Urinary bladder (tissue), 4 donors: ENCODE results near the gene STX10. TPM values are rescaled to one million over a fixed set of nuclear protein-coding genes. Genes with fewer than 3 reads are reported as not detected.
A peak's percentile ranks its signal among the peaks of the same experiment; 100 is the strongest.
"Not testable (repeated sequence)": the region's sequence is repeated elsewhere in the genome, so short reads cannot be mapped to it uniquely, and the experiment has no call there.

ENCODE experiments used
- DNase-seq: peaks from one replicate; pipeline ENCODE4 v3.0.0-alpha.2; 2015; ENCODE audit errors: extremely low spot score
- H3K27ac ChIP-seq: one replicate; pipeline ENCODE4 v1.5.1; 2013; ENCODE audit warnings: low read depth, mild to moderate bottlenecking, moderate library complexity
- H3K36me3 ChIP-seq: one replicate; pipeline ENCODE4 v1.6.1; 2013; ENCODE audit warnings: mild to moderate bottlenecking, moderate library complexity; ENCODE audit not compliant: insufficient read depth
- H3K4me1 ChIP-seq: one replicate; pipeline ENCODE4 v1.6.1; 2013; ENCODE audit warnings: mild to moderate bottlenecking, moderate library complexity; ENCODE audit not compliant: insufficient read depth
- H3K4me3 ChIP-seq: one replicate; pipeline ENCODE4 v1.5.1; 2013; ENCODE audit warnings: low read depth, low read length
- WGBS: extraction: QIAGEN DNeasy Blood & Tissue Kit; methylation state at CpG from one replicate; pipeline ENCODE4 v1.1.7; 2013; 5-methylcytosine and 5-hydroxymethylcytosine counted together
- polyA plus RNA-seq: library from polyadenylated mRNA; stranded (reverse); fragments of 200-250 nt; gene quantifications from one replicate; pipeline ENCODE4 v1.2.3, GENCODE V29; 2013
- total RNA-seq: library from RNA; depleted of rRNA; stranded (reverse); fragments of >200 nt; gene quantifications from one replicate; pipeline ENCODE4 v1.2.3, GENCODE V29; 2014
- donor health status: healthy with polysubstance abuse.
- donor health status: healthy.

Gene STX10
- total and polyA plus RNA-seq, 2 donors, result 26.4 to 76.1 TPM

DNA sequence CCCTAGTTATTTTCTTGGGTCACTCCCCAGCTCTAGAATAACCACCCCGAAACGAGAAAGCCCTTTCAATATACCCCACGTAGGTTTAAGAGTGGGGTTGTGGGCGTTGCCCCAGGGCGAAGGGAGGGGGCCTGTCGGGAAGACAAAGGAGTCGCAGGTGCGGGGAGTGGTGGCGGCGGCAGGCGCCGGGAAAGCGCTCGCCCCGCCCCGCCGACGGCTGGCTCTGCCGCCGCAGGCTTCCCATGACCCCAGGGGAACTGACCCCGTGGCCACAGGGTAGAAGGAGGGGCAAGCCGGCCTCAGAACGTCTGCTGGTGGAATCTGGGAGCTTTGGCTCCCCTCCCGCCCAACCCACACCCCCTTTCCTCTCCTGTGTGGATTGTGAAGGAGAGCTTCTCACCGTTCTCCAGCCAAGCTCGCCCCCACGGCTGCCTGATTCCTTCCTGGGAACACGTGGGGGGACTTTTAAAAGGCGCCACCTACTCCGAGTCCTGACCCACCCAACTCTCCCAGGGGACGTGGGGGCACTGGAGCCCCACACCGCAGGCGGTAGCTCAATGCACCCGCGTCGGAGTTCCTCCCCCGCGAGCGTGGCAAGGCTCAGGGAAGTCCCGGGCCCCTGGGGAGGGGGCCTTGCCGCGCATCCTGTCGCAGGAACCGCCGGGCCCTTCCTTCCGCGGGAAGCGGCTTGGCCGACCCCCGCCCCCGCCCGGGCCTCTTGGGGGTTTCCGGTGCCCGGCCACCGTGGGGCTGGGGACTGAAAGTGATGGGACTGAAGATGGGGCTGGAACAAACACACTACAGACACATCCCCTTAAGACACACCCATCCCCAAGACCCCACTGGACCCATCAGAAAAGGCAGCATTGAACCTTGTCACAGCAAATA, 5.5 kb upstream of the STX10 start:
- WGBS, result 13% methylated on average over 55 of the region's 55 CpGs
- no peaks in the 10 kb centered on the region for H3K36me3 ChIP-seq
- peak overlapping the region; percentile 91 for H3K27ac ChIP-seq
- peak; percentile 40 for DNase-seq
- H3K4me1 ChIP-seq, result no peaks in the 10 kb centered on the region
- H3K4me3 ChIP-seq, result peak overlapping the region; percentile 28

- H3K27ac ChIP-seq, result peak overlapping the region; percentile 91
- peak; percentile 59 for DNase-seq
- peak overlapping the region; percentile 28 for H3K4me3 ChIP-seq
- no peaks in the 10 kb centered on the region for H3K36me3 ChIP-seq
- no peaks in the 10 kb centered on the region for H3K4me1 ChIP-seq
- WGBS, result 7% methylated on average over 24 of the region's 24 CpGs
Observed at GRCh38 chr19:13154911-13155471, 4.8 kb upstream of the STX10 start.

DNA sequence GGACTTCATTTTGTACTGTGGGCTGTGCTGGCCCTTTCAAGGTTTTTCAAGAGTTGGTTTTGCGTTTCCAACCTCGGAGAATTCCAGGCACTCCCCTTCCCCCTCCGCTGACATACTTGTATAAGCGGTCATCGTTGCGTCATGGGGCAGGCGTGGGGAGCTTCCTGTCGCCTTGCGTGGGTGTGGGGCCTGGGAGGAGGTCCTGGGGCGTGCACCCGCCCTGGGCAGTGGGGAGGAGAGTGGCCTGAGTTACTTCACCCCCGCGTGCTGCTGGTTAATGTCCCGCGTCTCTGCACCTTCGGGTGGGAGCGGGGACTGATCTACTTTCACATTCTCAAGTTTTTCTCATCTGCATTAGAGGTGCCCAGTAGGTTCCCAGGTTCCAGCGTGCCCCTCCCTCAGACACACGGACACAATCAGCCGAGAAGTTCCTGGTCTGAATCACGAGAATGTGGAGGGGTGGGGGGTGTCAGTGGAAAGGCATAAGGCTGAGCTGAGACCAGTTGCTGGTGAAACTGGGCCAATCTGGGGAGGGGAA, 4.1 kb upstream of the STX10 start:
- H3K4me3 ChIP-seq, result peak overlapping the region; percentile 83
- H3K36me3 ChIP-seq, result no peaks in the 10 kb centered on the region
- under 1% methylated on average over 21 of the region's 21 CpGs for WGBS
- DNase-seq, result peak; percentile 72
- H3K27ac ChIP-seq, result peak overlapping the region; percentile 97
- peaks cover 1% of the 10 kb centered on the region for H3K4me1 ChIP-seq

DNA sequence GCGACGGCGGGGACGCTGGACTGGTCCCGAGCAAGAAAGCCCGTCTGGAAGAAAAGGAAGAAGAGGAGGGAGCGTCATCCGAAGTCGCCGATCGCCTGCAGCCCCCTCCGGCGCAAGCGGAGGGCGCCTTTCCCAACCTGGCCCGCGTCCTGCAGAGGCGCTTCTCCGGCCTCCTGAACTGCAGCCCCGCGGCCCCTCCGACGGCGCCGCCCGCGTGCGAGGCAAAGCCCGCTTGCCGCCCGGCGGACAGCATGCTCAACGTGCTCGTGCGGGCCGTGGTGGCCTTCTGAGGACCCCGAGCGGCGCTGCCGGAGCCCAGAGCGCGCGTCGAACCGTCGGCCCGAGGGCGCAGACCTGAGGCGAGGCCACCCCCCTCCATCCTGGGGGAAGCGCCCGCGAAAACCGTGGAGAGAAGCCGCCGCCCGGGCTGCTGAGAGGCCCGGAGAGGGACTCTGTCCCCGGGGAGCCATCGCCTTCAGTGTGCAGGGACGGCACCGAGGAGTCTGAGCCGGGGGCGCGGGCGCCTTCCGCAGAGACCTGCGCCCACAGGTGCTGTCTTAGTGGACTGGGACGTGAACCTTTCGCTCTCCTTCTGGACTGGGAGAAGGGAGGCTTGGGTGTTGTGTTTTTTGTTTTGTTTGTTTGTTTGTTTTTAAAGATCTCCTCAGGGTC, 3.5 kb upstream of the STX10 start:
- Histone ChIP-seq H3K4me1 (peaks cover 2% of the 10 kb centered on the region), H3K36me3 (no peaks in the 10 kb centered on the region), H3K27ac (peak overlapping the region; percentile 97), H3K4me3 (peak overlapping the region; percentile 83)
- no peak for DNase-seq
- under 1% methylated on average over 69 of the region's 69 CpGs for WGBS

DNA sequence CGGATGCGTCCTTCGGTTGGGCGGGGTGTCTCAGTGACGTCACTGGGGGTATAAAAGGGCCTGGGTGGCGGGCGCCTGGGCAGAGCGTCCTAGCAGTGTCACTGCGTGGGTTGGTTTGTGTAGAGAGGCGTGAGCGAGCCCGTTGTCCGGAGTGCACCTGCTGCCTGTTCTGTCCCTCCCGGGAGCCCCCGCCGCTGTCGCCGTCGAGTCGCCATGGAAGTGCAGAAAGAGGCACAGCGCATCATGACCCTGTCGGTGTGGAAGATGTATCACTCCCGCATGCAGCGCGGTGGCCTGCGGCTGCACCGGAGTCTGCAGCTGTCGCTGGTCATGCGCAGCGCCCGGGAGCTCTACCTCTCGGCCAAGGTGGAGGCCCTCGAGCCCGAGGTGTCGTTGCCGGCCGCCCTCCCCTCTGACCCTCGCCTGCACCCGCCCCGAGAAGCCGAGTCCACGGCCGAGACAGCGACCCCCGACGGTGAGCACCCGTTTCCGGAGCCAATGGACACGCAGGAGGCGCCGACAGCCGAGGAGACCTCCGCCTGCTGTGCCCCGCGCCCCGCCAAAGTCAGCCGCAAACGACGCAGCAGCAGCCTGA, 2.9 kb upstream of the STX10 start:
- H3K27ac ChIP-seq, result peak overlapping the region; percentile 97
- peak; percentile 96 for DNase-seq
- H3K36me3 ChIP-seq, result no peaks in the 10 kb centered on the region
- peak overlapping the region; percentile 83 for H3K4me3 ChIP-seq
- WGBS, result under 1% methylated on average over 59 of the region's 59 CpGs
- peaks cover 2% of the 10 kb centered on the region for H3K4me1 ChIP-seq

DNA sequence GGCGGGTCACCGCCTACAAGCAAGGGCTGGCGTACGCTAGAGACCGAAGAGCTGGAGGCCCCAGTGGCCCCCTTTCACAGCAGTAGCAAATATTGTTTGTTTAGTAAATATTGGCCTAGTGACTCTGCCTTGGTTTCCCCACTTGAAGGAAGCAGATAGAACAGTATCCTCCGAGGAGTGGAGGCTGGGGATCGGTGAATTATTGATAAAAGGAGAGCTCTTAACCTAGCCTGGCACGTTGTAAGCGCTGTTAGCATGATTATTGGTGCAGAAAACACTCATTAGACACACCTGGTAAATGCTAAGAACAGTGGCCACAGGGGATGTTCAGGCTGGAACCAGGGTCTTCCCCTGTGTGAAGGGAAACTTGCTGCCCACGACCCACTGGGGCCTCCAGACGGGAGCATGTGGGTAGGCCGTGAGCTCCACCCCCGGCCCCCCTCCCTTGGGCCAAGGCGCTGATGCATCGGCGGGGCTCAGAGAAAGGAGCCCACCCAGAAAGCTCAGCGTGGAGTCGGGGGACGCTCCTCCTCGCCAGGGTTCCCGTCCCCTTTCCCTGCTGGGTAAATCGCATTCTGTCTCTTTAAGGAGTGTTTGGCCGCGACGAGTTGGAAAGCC, 2.3 kb upstream of the STX10 start:
- H3K36me3 ChIP-seq, result no peaks in the 10 kb centered on the region
- peak overlapping the region; percentile 83 for H3K4me3 ChIP-seq
- peak overlapping the region; percentile 90 for H3K27ac ChIP-seq
- under 1% methylated on average over 25 of the region's 25 CpGs for WGBS
- peaks cover 2% of the 10 kb centered on the region for H3K4me1 ChIP-seq
- DNase-seq, result no peak

DNA sequence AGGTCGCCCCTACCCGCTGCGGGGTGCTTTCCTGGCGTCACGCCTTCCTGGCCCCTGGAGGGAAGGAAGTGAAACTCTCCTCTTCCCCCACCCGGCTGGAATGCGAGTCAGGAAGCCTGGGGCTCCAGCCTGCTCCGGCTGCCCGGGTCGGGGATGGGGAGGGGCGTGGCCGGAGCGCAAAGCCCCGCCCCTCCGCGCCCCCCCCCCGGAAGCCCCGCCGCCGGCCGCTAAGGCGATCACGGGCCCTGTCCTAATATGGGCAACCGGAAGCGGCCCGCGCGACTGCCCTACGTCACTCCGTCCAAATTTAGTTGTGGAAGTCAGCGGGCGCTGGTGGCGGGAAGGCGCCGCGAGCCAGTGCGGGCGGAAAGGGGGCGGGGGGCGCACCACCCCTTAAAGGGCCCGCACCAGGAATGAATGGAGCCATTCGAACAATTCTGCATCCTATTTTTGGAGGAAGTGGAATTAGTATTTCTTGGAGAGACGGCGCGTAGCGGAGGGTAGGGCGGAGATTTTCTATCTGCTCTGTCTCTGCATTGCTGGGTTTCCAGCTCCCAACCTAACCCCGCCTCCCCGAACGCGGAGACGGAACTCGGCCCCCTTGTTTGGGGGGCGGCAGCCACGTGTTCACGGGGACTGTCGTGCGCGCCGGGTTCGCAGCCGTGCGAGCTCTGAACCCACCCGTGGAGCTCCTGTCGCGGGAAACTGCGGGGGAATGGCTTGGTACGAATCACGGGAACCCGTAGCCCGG, 1.6 kb upstream of the STX10 start:
- WGBS, result under 1% methylated on average over 71 of the region's 71 CpGs
- H3K4me3 ChIP-seq, result peak overlapping the region; percentile 83
- peaks cover 2% of the 10 kb centered on the region for H3K4me1 ChIP-seq
- peak; percentile 93 for DNase-seq
- no peaks in the 10 kb centered on the region for H3K36me3 ChIP-seq
- H3K27ac ChIP-seq, result peak overlapping the region; percentile 98

- WGBS, result under 1% methylated on average over 34 of the region's 34 CpGs
- DNase-seq, result no peak
- H3K4me1 ChIP-seq, result peaks cover 2% of the 10 kb centered on the region
- H3K27ac ChIP-seq, result peak overlapping the region; percentile 98
- H3K4me3 ChIP-seq, result peak overlapping the region; percentile 57
- H3K36me3 ChIP-seq, result no peaks in the 10 kb centered on the region
Observed at GRCh38 chr19:13150931-13151604, 893 bp upstream of the STX10 start.

DNA sequence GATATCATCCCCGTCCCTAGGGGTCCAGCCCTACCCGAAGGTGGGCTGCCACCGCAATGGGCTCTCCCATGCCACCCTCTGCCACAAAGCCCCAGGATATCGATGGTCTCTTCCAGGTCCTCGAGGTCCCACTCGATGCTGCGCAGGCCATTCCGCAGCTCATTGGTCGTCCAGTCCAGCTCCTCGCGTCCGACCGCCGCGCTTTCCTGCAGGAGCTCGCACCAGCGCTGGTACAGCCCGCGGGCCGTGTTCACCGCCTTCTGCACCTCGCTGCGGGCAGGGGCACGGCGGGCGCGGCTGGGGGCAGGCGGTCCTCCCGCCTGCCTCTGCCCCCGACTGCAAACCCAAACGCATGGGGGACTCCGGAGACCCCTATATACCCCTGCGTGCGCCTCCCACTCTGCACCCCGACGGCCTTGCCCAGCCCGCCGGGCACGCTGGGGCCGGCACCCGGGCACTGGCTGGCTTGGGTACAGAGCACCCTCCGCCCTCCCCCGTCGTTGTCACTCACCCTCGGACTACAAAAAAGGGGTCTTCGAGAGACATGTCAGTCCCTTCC, 468 bp downstream of the STX10 start:
- DNase-seq, result no peak
- whole genome bisulfite sequencing, result under 1% methylated on average over 46 of the region's 46 CpGs
- Histone ChIP-seq H3K27ac (no peak overlapping the region), H3K36me3 (no peaks in the 10 kb centered on the region), H3K4me3 (peak overlapping the region; percentile 57), H3K4me1 (peaks cover 2% of the 10 kb centered on the region)

GRCh38 chr19:13149173-13149627, 975 bp downstream of the STX10 start:
- peak overlapping the region; percentile 57 for H3K4me3 ChIP-seq
- H3K27ac ChIP-seq, DNase-seq, H3K4me1 ChIP-seq, H3K36me3 ChIP-seq: not testable (repeated sequence)
- 35% methylated on average over 17 of the region's 17 CpGs for WGBS

DNA sequence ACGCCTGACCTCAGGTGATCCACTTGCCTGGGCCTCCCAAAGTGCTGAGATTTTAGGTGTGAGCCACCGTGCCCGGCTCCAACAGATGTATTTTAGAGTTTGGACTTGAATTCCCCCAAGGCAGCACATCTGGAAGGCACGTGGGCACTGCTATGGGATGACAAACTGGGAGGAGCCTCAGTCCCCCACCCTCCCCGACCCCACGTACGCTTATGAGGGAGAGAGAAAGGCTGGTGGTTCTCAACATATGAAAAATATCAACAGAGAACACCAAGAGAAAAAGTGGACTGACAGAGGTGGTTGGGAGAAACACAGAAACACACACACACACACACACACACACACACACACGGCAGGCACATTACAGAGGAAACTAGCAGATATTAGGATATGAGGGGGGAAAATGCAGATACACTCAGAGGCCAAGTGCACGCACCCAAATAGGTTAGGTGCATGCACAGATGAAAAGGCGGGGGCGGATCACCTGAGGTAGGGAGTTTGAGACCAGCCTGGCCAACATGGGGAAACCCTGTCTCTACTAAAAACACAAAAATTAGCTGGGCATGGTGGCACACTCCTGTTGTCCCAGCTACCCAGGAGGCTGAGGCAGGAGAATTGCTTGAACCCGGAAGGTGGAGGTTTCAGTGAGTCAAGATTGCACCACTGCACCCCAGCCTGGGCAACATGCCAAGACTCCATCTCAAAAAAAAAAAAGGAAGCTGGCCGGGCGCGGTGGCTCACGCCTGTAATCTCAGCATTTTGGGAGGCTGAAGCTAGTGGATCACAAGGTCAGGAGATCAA, 3.2 kb downstream of the STX10 start:
- WGBS, result 68% methylated on average over 16 of the region's 16 CpGs
- no peak for DNase-seq
- no peak overlapping the region for H3K27ac ChIP-seq
- H3K36me3 ChIP-seq, result no peaks in the 10 kb centered on the region
- peaks cover 2% of the 10 kb centered on the region for H3K4me1 ChIP-seq
- no peak overlapping the region for H3K4me3 ChIP-seq
